HCT116 (cell line): ENCODE results near the gene GTSF1L. TPM values are rescaled to one million over a fixed set of nuclear protein-coding genes. Genes with fewer than 3 reads are reported as not detected.

ENCODE experiments used
- ATAC-seq: fragments of 200-7000 bp; cut with Tn5 transposase; 2 replicates; pipeline ENCODE4 v1.9.1; 2020; ENCODE audit warnings: mild to moderate bottlenecking, moderate library complexity
- BruUV-seq: library from RNA; stranded (reverse); fragments of 400-500 nt; replicated peaks from 2 replicates; lab custom pipeline; 2021; lab: Mats Ljungman, UMichigan
- CTCF ChIA-PET: fragments of 300-600 bp; sonication (Branson Sonifier 250); formaldehyde crosslinking; loops from one replicate; lab custom pipeline; 2021; ENCODE audit warnings: antibody characterized with exemption; lab: Charles Lee
- POLR2A ChIA-PET: fragments of 300-600, 350-600 bp; sonication (Branson Sonifier 250); formaldehyde crosslinking; loops from one replicate; lab custom pipeline; 2021; ENCODE audit warnings: antibody characterized with exemption; lab: Charles Lee
- RAD21 ChIA-PET, 2 experiments: fragments of 300-600 bp; sonication (Branson Sonifier 250); formaldehyde crosslinking; loops; one replicate each; lab custom pipeline; 2023; ENCODE audit warnings: low total read pairs in 2 of 2; ENCODE audit not compliant: uncharacterized antibody in 2 of 2, unreplicated experiment in 2 of 2, low non-redundant PET in 1 of 2; lab: Charles Lee
- DNase-seq: peaks from one replicate; pipeline ENCODE4 v3.0.0-alpha.2; 2010; ENCODE audit warnings: low read depth, low spot score
- H2AFZ ChIP-seq: fragments of 200-600 bp; shearing (Covaris generic), sonication (generic); 2 replicates; pipeline ENCODE4 v1.6.1; 2017; ENCODE audit warnings: low read depth, mixed run types, mixed read lengths, antibody characterized with exemption, low read length; ENCODE audit not compliant: poor library complexity, severe bottlenecking
- H3K27ac ChIP-seq: 2 replicates; pipeline ENCODE4 v1.5.1; 2012; ENCODE audit warnings: low read depth, low read length
- H3K27me3 ChIP-seq: fragments of 200-600 bp; sonication (generic); 2 replicates; pipeline ENCODE4 v1.6.1; 2016; ENCODE audit warnings: mixed run types, low read length, mixed read lengths; ENCODE audit not compliant: insufficient read depth
- H3K36me3 ChIP-seq, 2 experiments: fragments of 200-500 bp in 1 of 2; fragments of 200-600 bp in 1 of 2; sonication (Bioruptor generic) in 1 of 2; sonication (generic) in 1 of 2; 2 replicates each; pipeline versions ENCODE4 v1.5.1 to v1.6.1; 2014 to 2016; ENCODE audit warnings: low read length in 2 of 2, inconsistent platforms in 1 of 2, mixed read lengths in 1 of 2, mixed run types in 1 of 2; ENCODE audit not compliant: insufficient read depth in 2 of 2, control insufficient read depth in 1 of 2
- H3K4me1 ChIP-seq, 2 experiments: fragments of 200-600 bp in 1 of 2; sonication (generic) in 1 of 2; 2 replicates each; pipeline versions ENCODE4 v1.5.1 to v1.6.1; 2012 to 2017; ENCODE audit warnings: low read length in 2 of 2, inconsistent platforms in 1 of 2, mild to moderate bottlenecking in 1 of 2, mixed read lengths in 1 of 2, mixed run types in 1 of 2, moderate library complexity in 1 of 2; ENCODE audit not compliant: insufficient read depth in 2 of 2, control insufficient read depth in 1 of 2
- H3K4me2 ChIP-seq: fragments of 200-600 bp; sonication (generic); 2 replicates; pipeline ENCODE4 v1.6.1; 2017; ENCODE audit warnings: mixed run types, low read length, mixed read lengths
- H3K4me3 ChIP-seq, 2 experiments: fragments of 200-600 bp in 1 of 2; sonication (generic) in 1 of 2; replicated peaks in 1 of 2; 2 replicates each; pipeline ENCODE4 v1.5.1; 2011 to 2016; ENCODE audit warnings: low read length in 2 of 2, control low read depth in 1 of 2, low read depth in 1 of 2, mild to moderate bottlenecking in 1 of 2, mixed read lengths in 1 of 2, mixed run types in 1 of 2
- H3K79me2 ChIP-seq: fragments of 200-600 bp; sonication (generic); 2 replicates; pipeline ENCODE4 v1.6.1; 2017; ENCODE audit warnings: mild to moderate bottlenecking, mixed run types, low read length, moderate library complexity, mixed read lengths; ENCODE audit not compliant: insufficient read depth
- H3K9ac ChIP-seq: fragments of 200-600 bp; sonication (generic); 2 replicates; pipeline ENCODE4 v1.6.1; 2016; ENCODE audit warnings: low read length, mixed read lengths
- H3K9me2 ChIP-seq: fragments of 200-600 bp; sonication (generic), shearing (Covaris generic); 2 replicates; pipeline ENCODE4 v1.6.1; 2017; ENCODE audit warnings: mixed run types, mild to moderate bottlenecking, moderate library complexity; ENCODE audit not compliant: insufficient read depth
- H3K9me3 ChIP-seq, 2 experiments: fragments of 200-500 bp in 1 of 2; fragments of 200-600 bp in 1 of 2; sonication (Bioruptor generic) in 1 of 2; sonication (generic) in 1 of 2; 2 replicates each; pipeline ENCODE4 v1.6.1; 2014 to 2017; ENCODE audit warnings: low read length in 2 of 2, mixed read lengths in 2 of 2, inconsistent platforms in 1 of 2, low read depth in 1 of 2, mild to moderate bottlenecking in 1 of 2, mixed run types in 1 of 2, moderate library complexity in 1 of 2; ENCODE audit not compliant: control insufficient read depth in 1 of 2, insufficient read depth in 1 of 2
- H4K20me1 ChIP-seq: fragments of 200-600 bp; sonication (generic), shearing (Covaris generic); 2 replicates; pipeline ENCODE4 v1.6.1; 2017; ENCODE audit warnings: mixed run types, mild to moderate bottlenecking, moderate library complexity; ENCODE audit not compliant: insufficient read depth
- ATF3 ChIP-seq: IDR thresholded peaks from 2 replicates; pipeline ENCODE4 v1.6.1; 2012
- CEBPB ChIP-seq: IDR thresholded peaks from 2 replicates; pipeline ENCODE4 v1.6.1; 2012; ENCODE audit warnings: low read depth
- CTCF ChIP-seq, 3 experiments: fragments of 200-600 bp in 1 of 3; sonication (generic) in 1 of 3; IDR thresholded peaks in 2 of 3; conservative IDR thresholded peaks in 1 of 3; 2 replicates each; pipeline ENCODE4 v1.5.1; 2012 to 2017; ENCODE audit warnings: low read depth in 2 of 3, low read length in 2 of 3, antibody characterized with exemption in 1 of 3, borderline replicate concordance in 1 of 3, control low read depth in 1 of 3, mild to moderate bottlenecking in 1 of 3, mixed read lengths in 1 of 3, mixed run types in 1 of 3, moderate library complexity in 1 of 3; ENCODE audit not compliant: insufficient read depth in 1 of 3
- RAD21 ChIP-seq: IDR thresholded peaks from 2 replicates; pipeline ENCODE4 v1.6.1; 2012; ENCODE audit warnings: low read depth, mild to moderate bottlenecking
- SRF ChIP-seq: IDR thresholded peaks from 2 replicates; pipeline ENCODE4 v1.6.1; 2012; ENCODE audit warnings: low read depth
- YY1 ChIP-seq: IDR thresholded peaks from 2 replicates; pipeline ENCODE4 v1.6.1; 2011; ENCODE audit warnings: low read length, low read depth, moderate library complexity, mild to moderate bottlenecking; ENCODE audit not compliant: insufficient replicate concordance; ENCODE audit errors: extremely low read depth
- ZBTB33 ChIP-seq: IDR thresholded peaks from 2 replicates; pipeline ENCODE4 v1.6.1; 2011; ENCODE audit warnings: mild to moderate bottlenecking, low read length, moderate library complexity; ENCODE audit not compliant: insufficient replicate concordance; ENCODE audit errors: extremely low read depth
- intact Hi-C: fragments of 100-400 bp; cut with micrococcal nuclease; formaldehyde crosslinking; loops from 2 replicates; pipeline ENCODE4 v1.10.0; 2022
- total RNA-seq: library from RNA; stranded (reverse); gene quantifications from one replicate; pipeline ENCODE4 v1.2.1, GENCODE V29; 2021; ENCODE audit not compliant: unreplicated experiment

GTSF1L gene
- total RNA-seq, 1 experiment from 2014 or later = not detected

GRCh38 chr20:43691928-43692524, 34.8 kb downstream of the GTSF1L start:
- RAD21 ChIA-PET = interaction anchor here (0.6 to 2.1 kb wide), 3 partner anchors 130 to 243 kb away, joined by 3 to 7 read pairs (median 6); no protein-coding TSS in a partner anchor
- peak; percentile 91 for ATAC-seq
- no peaks in the 10 kb centered on the region for H3K4me1 ChIP-seq
- no peaks in the 10 kb centered on the region for H4K20me1 ChIP-seq
- H3K27ac ChIP-seq = no peak overlapping the region
- no peaks in the 10 kb centered on the region for H3K9me2 ChIP-seq
- DNase-seq = peak; percentile 29
- no peak overlapping the region for H3K4me2 ChIP-seq
- intact Hi-C loops = loop anchor here (1.0 kb wide), 2 partner anchors 154 to 243 kb away; no protein-coding TSS in a partner anchor
- H2AFZ ChIP-seq = no peak overlapping the region
- TF ChIP-seq ATF3 (no peak), CEBPB (no peak), YY1 (no peak), ZBTB33 (no peak), CTCF (IDR thresholded peaks at IDR 0.05 in 2 of 3, conservative IDR thresholded peaks at IDR 0.05 in 1 of 3; ENCODE audit: borderline replicate concordance in 1 of 3, insufficient read depth in 1 of 3, low read depth in 2 of 3, low read length in 2 of 3) (peak; percentile 60 to 79 (median 77)), RAD21 (peak; percentile 72), SRF (no peak)
- H3K36me3 ChIP-seq = peaks cover 16 to 33% of the 10 kb centered on the region in 2 experiments
- H3K9me3 ChIP-seq = no peaks in the 10 kb centered on the region
- CTCF ChIA-PET = interaction anchor here (0.5 to 2.9 kb wide), 16 partner anchors 9 to 250 kb away, joined by 3 to 76 read pairs (median 3); partner anchors contain the start of genes IFT52 and SGK2
- POLR2A ChIA-PET = interaction anchor here (1.1 to 1.4 kb wide), 2 partner anchors 36 to 235 kb away, joined by 3 to 4 read pairs; partner anchors contain the start of gene SRSF6
- no peaks in the 10 kb centered on the region for H3K27me3 ChIP-seq
- no TSS peak for BruUV-seq
- H3K9ac ChIP-seq = no peak overlapping the region
- H3K79me2 ChIP-seq = peaks cover 10% of the 10 kb centered on the region; the same call in 1 of the 2 replicates
- H3K4me3 ChIP-seq = no peak overlapping the region
